ENCODE measurements around the gene LCE7A. TPM values are rescaled to one million over a fixed set of nuclear protein-coding genes. Genes with fewer than 3 reads are reported as not detected.

LCE7A gene, protein sequence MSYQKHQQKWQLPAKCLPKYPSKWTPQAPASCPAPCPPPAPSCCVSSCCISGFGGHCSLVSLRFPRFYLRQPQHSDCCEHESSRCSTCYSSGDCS
- total RNA-seq, result not detected in 2 replicates

DNA sequence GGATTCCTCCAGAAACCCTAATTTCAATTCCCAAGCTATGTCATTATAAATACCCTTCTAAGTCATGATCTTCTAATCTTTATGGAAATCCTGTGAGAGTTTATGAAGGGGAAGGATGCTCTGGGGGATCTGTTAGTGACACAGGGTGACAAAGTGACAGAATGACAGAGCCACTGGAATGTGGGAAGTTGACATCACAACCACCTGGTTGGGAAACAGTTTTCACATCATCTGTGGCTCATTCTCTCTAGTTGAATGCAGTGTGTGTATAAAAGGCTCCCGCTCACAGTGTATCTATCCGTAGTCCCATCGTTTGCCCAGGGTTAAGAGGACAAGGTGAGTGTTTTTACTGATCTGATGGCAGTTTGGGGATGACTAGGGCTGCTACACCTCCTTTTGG lies at the start of gene LCE7A:
TSS of gene LCE7A (plus strand) at position 301 of the 400 bp plus-strand sequence. CDS start 702 bp downstream, outside the sequence.
- no peak within 1 kb of the TSS for H3K4me3 ChIP-seq (ENCODE audit: low read depth, low read length)
- DNase-seq (ENCODE audit: low read depth), result no peak
- TF ChIP-seq, protein P1, sequence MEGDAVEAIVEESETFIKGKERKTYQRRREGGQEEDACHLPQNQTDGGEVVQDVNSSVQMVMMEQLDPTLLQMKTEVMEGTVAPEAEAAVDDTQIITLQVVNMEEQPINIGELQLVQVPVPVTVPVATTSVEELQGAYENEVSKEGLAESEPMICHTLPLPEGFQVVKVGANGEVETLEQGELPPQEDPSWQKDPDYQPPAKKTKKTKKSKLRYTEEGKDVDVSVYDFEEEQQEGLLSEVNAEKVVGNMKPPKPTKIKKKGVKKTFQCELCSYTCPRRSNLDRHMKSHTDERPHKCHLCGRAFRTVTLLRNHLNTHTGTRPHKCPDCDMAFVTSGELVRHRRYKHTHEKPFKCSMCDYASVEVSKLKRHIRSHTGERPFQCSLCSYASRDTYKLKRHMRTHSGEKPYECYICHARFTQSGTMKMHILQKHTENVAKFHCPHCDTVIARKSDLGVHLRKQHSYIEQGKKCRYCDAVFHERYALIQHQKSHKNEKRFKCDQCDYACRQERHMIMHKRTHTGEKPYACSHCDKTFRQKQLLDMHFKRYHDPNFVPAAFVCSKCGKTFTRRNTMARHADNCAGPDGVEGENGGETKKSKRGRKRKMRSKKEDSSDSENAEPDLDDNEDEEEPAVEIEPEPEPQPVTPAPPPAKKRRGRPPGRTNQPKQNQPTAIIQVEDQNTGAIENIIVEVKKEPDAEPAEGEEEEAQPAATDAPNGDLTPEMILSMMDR (IDR thresholded peaks at IDR 0.05; ENCODE audit: insufficient read depth, low read depth, low read length), result no peak

DNA sequence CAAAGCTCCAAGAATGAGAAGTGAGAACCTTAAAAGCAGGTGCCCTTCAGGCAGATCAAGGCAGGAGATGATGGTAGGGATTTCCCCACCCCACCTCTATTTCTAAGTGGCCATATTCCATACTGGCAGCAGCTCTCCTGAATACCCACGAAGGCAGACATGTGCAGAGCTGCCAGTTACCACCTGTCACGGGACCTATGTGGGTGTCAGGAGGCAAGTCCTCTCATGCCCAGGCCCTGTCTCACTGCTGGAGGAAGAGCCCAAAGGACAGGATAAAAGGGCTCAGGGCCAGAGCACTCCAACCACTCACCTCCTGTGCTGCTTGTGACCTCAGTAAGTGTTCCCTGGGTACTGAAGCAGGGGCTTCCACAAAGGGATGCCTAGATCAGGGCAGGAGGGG lies 48.7 kb upstream of the LCE7A start:
- no peak for DNase-seq (ENCODE audit: low read depth)
- no peak overlapping the region for H3K4me3 ChIP-seq (ENCODE audit: low read depth, low read length)
- TF ChIP-seq, protein P1 (IDR thresholded peaks at IDR 0.05; ENCODE audit: insufficient read depth, low read depth, low read length), result no peak

- TF ChIP-seq, protein P1 (IDR thresholded peaks at IDR 0.05; ENCODE audit: insufficient read depth, low read depth, low read length), result no peak
- no peak for DNase-seq (ENCODE audit: low read depth)
- no peak within 1 kb of the TSS for H3K4me3 ChIP-seq (ENCODE audit: low read depth, low read length)
Measured at GRCh38 chr1:152811671-152812070, 48.1 kb upstream of the LCE7A start, which contains the start of gene LCE1B. Gene LCE1B, plus strand, starts transcription at chr1:152811971. Its CDS starts 476 bp downstream, at chr1:152812447.

GRCh38 chr1:152817309-152817708 lies 42.5 kb upstream of the LCE7A start:
- H3K4me3 ChIP-seq (ENCODE audit: low read depth, low read length), result no peak overlapping the region
- TF ChIP-seq, protein P1 (IDR thresholded peaks at IDR 0.05; ENCODE audit: insufficient read depth, low read depth, low read length), result no peak
- no peak for DNase-seq (ENCODE audit: low read depth)

DNA sequence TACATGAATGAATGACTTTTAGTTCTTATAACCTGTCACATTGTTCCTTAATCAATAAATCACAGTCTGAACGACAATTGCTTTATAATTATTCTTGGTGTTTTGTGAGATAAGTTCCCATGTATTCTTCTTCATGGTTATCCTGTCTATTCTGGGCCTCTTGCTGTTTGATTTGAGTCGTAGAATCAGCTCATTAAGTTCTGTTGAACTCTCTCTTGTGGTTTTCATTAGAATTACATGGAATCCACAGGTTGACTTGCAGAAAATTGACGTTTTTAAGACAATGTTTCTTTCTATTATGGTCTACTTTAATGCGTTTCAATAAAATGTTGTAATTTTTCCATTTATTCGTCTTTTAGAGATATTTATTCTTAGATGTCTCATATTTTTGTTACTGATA lies 36.5 kb upstream of the LCE7A start:
- no peak overlapping the region for H3K4me3 ChIP-seq (ENCODE audit: low read depth, low read length)
- TF ChIP-seq, protein P1 (IDR thresholded peaks at IDR 0.05; ENCODE audit: insufficient read depth, low read depth, low read length), result no peak
- no peak for DNase-seq (ENCODE audit: low read depth)

DNA sequence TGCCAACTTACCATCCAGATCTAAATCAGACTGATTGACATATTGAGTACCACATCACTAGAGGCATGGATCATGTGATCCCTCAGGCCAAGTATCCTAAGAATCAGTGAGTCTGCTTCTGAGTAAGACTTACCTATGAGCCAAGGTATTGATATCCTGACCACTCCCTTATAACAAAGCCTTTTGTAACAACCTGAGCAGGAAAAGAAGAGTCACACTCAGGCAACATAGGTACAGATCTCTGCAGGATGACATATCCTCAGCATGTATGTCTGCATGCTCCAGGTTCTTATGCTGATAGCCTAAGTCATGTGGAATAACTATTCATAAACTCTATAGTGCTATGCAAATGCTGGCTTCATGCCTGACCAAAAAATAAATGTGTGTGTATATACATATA lies 34.8 kb upstream of the LCE7A start:
- TF ChIP-seq, protein P1 (IDR thresholded peaks at IDR 0.05; ENCODE audit: insufficient read depth, low read depth, low read length), result no peak
- no peak for DNase-seq (ENCODE audit: low read depth)

GRCh38 chr1:152827173-152827572 lies 32.6 kb upstream of the LCE7A start, which contains the start of gene LCE1A:
Gene LCE1A, plus strand, starts transcription at chr1:152827473. Its CDS starts 0 bp downstream, at chr1:152827473.
- no peak within 1 kb of the TSS for H3K4me3 ChIP-seq (ENCODE audit: low read depth, low read length)
- DNase-seq (ENCODE audit: low read depth), result no peak
- TF ChIP-seq, protein P1 (IDR thresholded peaks at IDR 0.05; ENCODE audit: insufficient read depth, low read depth, low read length), result no peak

More for the DNA sequence above, 34.8 kb upstream of the LCE7A start:
- no peak overlapping the region for H3K4me3 ChIP-seq (ENCODE audit: low read depth, low read length)
